GM06990 (cell line): ENCODE data around the gene RAB5IF.

Experiments
- DNase-seq: peaks from one replicate; pipeline ENCODE4 v3.0.0-alpha.2; 2011; ENCODE audit not compliant: insufficient read length; ENCODE audit errors: extremely low read depth
- H3K27me3 ChIP-seq: replicated peaks from 2 replicates; pipeline ENCODE4 v1.6.0; 2011; ENCODE audit warnings: low read length; ENCODE audit not compliant: control insufficient read depth, insufficient read depth
- H3K36me3 ChIP-seq: 2 replicates; pipeline ENCODE4 v1.5.1; 2011; ENCODE audit warnings: low read length; ENCODE audit not compliant: control insufficient read depth, insufficient read depth
- H3K4me3 ChIP-seq: replicated peaks from 2 replicates; pipeline ENCODE4 v1.5.1; 2011; ENCODE audit warnings: low read depth, mild to moderate bottlenecking, control low read depth, low read length
- CTCF ChIP-seq: IDR thresholded peaks from 2 replicates; pipeline ENCODE4 v1.5.1; 2011; ENCODE audit warnings: low read length, control low read depth, mild to moderate bottlenecking, inconsistent platforms; ENCODE audit not compliant: insufficient read depth, poor library complexity, severe bottlenecking

The RAB5IF gene

GRCh38 chr20:36628076-36628475 lies 22.5 kb downstream of the RAB5IF start:
- no peaks in the 10 kb centered on the region for H3K36me3 ChIP-seq
- H3K4me3 ChIP-seq, result no peak overlapping the region
- DNase-seq, result no peak
- no peaks in the 10 kb centered on the region for H3K27me3 ChIP-seq
- TF ChIP-seq CTCF, result no peak

DNA sequence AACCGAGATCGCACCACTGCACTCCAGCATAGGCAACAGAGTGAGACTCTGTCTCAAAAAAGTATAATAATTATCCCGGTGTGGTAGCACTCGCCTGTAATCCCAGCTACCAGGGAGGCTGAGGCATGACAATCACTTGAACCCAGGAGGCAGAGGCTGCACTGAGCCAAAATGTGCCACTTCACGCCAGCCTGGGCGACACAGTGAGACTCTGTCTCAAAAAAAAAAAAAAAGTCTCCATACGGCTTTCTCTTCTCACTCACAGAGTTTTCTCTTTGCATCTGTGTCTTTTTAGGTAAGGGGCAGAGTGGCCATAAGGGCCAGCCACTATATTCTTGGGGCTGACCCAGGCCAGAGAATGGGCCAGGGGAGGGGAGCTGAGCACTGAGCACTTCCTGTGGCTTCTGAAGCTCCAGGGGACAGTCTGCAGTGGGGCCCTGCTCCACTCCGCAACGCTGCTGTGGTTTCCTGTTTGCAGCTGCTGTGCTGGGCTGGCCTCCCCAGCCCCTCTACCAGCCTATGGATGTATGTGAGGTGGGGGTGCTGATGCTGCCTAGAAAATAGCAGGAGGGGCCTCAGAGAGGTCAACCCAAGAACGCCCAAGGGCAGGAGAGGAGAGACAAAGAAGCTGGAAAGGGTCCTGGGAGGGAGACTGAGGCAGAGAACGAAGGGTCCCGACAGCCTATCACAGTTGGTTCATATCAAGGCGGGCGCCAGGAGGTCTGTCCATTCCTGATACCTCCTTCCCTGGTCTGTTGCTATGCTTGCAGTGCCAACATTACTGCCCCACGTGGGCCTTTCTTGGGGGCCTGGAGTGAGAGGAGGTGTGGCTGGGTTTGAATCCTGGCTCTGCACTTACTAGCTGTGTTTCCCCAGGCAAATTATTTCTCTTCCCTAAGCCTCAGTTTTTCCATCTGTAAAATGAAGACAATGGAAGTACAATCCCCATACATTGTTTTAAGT lies 24.4 kb downstream of the RAB5IF start:
- no peaks in the 10 kb centered on the region for H3K36me3 ChIP-seq

DNA sequence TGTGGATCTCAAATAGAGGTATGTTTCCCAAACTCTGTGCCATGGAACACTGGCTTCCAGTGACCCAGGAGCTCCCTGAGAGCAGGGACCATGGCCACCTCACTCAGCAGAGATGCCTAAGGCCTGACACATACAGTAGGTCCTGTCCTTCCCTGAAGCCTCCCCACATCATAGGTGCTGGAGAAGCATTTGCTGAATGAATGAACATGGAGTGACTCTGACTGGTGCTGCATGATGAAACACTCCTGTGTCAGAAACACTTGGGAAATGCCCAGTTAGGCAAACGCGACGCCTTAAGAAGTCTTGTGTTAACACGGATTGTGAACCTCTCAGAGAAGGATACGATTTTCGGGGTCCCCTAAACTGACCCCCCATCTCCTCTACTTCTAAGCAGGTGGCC lies 26.1 kb downstream of the RAB5IF start:
- TF ChIP-seq CTCF, result no peak
- no peak for DNase-seq

More for the DNA sequence above, 24.4 kb downstream of the RAB5IF start:
- no peaks in the 10 kb centered on the region for H3K27me3 ChIP-seq
- DNase-seq, result peak; percentile 32
- no peak overlapping the region for H3K4me3 ChIP-seq
- TF ChIP-seq CTCF, result no peak

GRCh38 chr20:36632147-36632486 lies 26.5 kb downstream of the RAB5IF start:
- no peak for TF ChIP-seq CTCF
- Histone ChIP-seq H3K27me3 (no peaks in the 10 kb centered on the region), H3K36me3 (no peaks in the 10 kb centered on the region), H3K4me3 (no peak overlapping the region)
- no peak for DNase-seq

More for the DNA sequence above, 26.1 kb downstream of the RAB5IF start:
- no peak overlapping the region for H3K4me3 ChIP-seq
- H3K36me3 ChIP-seq, result no peaks in the 10 kb centered on the region
- no peaks in the 10 kb centered on the region for H3K27me3 ChIP-seq

GRCh38 chr20:36632487-36633284 lies 27.1 kb downstream of the RAB5IF start:
- no peaks in the 10 kb centered on the region for H3K36me3 ChIP-seq
- no peak for TF ChIP-seq CTCF
- no peaks in the 10 kb centered on the region for H3K27me3 ChIP-seq
- no peak for DNase-seq
- H3K4me3 ChIP-seq, result no peak overlapping the region
